Measurements from ENCODE around the gene PCSK6. TPM values are rescaled to one million over a fixed set of nuclear protein-coding genes. Genes with fewer than 3 reads are reported as not detected.

PCSK6 gene
- total and polyA plus RNA-seq, 7 donors, result 2.9 to 10.3 (median 6.4) TPM

DNA sequence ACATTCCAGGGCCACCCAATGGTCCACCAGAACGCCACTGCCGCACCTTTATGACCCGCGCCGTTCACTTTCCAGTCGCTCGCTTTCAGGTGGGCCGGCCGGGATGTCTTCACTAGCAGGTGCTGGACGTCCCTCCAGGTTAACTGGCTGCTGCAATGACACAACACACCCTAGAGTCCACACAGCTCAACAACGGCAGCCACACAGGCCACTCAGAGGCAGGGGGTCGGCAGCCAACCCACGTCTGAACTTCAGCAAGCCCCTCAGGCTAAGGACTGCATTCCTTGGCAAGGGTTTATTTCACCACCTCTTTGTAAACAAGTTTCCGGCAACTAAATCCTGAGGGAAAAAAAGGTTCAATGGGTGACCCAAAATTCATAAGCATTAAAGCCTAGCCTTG, 105.2 kb downstream of the PCSK6 start:
- Histone ChIP-seq H3K9me3 (no peaks in the 10 kb centered on the region), H3K27me3 (no peaks in the 10 kb centered on the region), H3K27ac (no peak overlapping the region), H3K36me3 (no peaks in the 10 kb centered on the region), H3K4me1 (no peaks in the 10 kb centered on the region), H3K4me3 (no peak overlapping the region)
- TF ChIP-seq POLR2AphosphoS5 (IDR thresholded peaks at IDR 0.05) (no peak), EP300 (IDR thresholded peaks at IDR 0.05) (no peak), POLR2A (IDR thresholded peaks at IDR 0.05) (no peak)
- TF ChIP-seq, protein P1, sequence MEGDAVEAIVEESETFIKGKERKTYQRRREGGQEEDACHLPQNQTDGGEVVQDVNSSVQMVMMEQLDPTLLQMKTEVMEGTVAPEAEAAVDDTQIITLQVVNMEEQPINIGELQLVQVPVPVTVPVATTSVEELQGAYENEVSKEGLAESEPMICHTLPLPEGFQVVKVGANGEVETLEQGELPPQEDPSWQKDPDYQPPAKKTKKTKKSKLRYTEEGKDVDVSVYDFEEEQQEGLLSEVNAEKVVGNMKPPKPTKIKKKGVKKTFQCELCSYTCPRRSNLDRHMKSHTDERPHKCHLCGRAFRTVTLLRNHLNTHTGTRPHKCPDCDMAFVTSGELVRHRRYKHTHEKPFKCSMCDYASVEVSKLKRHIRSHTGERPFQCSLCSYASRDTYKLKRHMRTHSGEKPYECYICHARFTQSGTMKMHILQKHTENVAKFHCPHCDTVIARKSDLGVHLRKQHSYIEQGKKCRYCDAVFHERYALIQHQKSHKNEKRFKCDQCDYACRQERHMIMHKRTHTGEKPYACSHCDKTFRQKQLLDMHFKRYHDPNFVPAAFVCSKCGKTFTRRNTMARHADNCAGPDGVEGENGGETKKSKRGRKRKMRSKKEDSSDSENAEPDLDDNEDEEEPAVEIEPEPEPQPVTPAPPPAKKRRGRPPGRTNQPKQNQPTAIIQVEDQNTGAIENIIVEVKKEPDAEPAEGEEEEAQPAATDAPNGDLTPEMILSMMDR (IDR thresholded peaks at IDR 0.05), result no peak
- intact Hi-C loops (cut with DNase I), result no loop called here
- DNase-seq, result no peak
- 90 to 93% methylated on average over 14 of the region's 14 CpGs for WGBS, 2 donors

DNA sequence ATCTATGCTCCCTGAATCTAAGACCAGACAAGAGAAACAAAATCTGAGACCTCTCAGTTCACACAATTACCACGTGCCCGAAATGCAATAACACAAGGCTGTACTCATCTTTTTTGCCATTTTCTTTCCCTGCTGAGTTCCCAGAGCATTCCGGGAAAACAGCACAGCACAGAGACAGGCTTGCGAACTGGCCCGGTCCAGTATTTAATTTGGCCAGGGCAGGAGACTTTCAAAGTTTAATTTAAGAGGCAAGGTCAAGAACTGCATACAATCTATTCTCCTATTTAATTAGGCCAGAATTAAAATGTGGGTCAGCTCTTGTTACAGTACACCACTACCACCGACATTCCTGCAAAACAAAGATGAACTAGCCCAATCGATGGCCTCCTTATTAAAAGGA, 107.0 kb downstream of the PCSK6 start:
- no peak for DNase-seq
- Histone ChIP-seq H3K27me3 (no peaks in the 10 kb centered on the region), H3K36me3 (no peaks in the 10 kb centered on the region), H3K27ac (no peak overlapping the region), H3K4me3 (no peak overlapping the region), H3K4me1 (no peaks in the 10 kb centered on the region), H3K9me3 (no peaks in the 10 kb centered on the region)
- intact Hi-C loops (cut with DNase I), result no loop called here
- WGBS, 2 donors, result 90 to 92% methylated on average over 7 of the region's 7 CpGs
- no peak for TF ChIP-seq POLR2AphosphoS5 (IDR thresholded peaks at IDR 0.05)
- no peak for TF ChIP-seq POLR2A (IDR thresholded peaks at IDR 0.05)
- TF ChIP-seq, protein P1 (IDR thresholded peaks at IDR 0.05), result no peak
- TF ChIP-seq EP300 (IDR thresholded peaks at IDR 0.05), result no peak

DNA sequence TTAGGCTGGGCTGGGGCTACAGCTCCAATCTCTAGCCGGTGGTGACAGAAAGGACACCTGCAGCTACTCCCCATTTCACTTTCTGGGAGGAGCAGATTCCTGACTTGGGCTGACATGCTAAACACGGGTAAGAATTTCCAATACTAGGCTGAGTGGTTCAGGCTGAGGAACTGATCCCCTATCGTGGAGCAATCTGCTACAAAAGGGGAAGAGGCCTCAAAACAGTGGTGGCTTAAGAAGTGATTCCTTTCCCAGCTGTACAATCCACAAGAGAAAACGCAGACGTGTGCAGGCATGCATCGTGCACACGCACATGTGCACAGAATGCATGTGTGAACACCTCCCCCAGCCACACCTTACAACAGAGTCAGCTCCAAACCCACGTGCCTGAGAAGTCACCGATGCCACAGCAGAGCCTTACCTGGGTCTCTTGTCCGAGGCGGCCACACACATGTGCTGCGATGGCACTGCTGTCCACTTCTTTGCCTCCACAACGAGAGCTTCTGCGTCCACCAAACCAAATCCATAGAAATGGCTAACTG, 107.8 kb downstream of the PCSK6 start:
- intact Hi-C loops (cut with DNase I), result no loop called here
- Histone ChIP-seq H3K9me3 (no peaks in the 10 kb centered on the region), H3K36me3 (no peaks in the 10 kb centered on the region)

DNA sequence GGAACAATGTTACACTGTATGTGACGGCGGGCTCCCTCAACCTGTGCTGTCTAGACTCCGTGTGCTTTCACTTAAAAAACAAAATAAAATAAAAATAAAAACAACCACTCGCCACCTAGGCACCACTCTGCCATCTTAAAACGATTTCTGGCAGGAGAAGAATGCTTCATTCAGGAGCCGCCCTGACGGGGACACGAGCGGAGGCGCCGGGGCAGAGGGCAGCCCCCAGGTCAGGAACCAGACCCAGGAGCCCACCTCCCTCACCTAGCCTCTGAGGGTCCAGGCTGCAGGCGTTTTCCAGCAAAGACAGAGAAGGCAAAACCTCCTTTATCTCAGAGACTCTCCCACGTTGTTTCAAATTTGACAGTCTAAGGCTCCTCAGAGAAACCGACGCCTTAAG, 109.4 kb downstream of the PCSK6 start:
- Histone ChIP-seq H3K4me1 (no peaks in the 10 kb centered on the region), H3K36me3 (no peaks in the 10 kb centered on the region), H3K27ac (no peak overlapping the region), H3K9me3 (no peaks in the 10 kb centered on the region), H3K27me3 (no peaks in the 10 kb centered on the region), H3K4me3 (no peak overlapping the region)
- intact Hi-C loops (cut with DNase I), result no loop called here
- WGBS, 2 donors, result 93 to 94% methylated on average over 15 of the region's 15 CpGs
- TF ChIP-seq POLR2AphosphoS5 (IDR thresholded peaks at IDR 0.05), result no peak
- TF ChIP-seq EP300 (IDR thresholded peaks at IDR 0.05), result no peak
- TF ChIP-seq, protein P1 (IDR thresholded peaks at IDR 0.05), result no peak
- TF ChIP-seq POLR2A (IDR thresholded peaks at IDR 0.05), result no peak
- DNase-seq, result no peak

More for the DNA sequence above, 107.8 kb downstream of the PCSK6 start:
- Histone ChIP-seq H3K27me3 (no peaks in the 10 kb centered on the region), H3K4me1 (no peaks in the 10 kb centered on the region), H3K4me3 (no peak overlapping the region), H3K27ac (no peak overlapping the region)
- TF ChIP-seq, protein P1 (IDR thresholded peaks at IDR 0.05), result no peak
- TF ChIP-seq POLR2AphosphoS5 (IDR thresholded peaks at IDR 0.05) (no peak), POLR2A (IDR thresholded peaks at IDR 0.05) (no peak)
- 80 to 84% methylated on average over 14 of the region's 14 CpGs for WGBS, 2 donors
- no peak for DNase-seq

DNA sequence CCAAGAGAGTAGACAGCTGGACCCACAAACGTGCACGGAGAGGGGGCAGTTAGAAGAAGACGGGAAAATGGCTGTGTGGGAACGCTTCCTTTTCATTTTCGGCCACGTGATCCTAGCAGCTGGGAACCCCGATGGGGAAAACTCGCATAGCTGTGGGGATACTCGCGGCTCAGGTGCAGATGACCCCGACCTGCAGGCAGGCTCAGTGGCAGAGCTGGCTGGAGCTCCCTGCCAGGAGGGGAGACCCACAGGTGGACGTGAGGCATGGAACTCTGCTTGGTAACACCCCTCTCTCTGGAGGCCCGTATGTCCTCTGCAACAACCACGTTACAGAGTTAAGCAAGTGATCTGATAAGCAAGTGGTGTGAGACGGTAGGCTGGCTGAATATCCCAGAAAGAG, 109.9 kb downstream of the PCSK6 start:
- intact Hi-C loops (cut with DNase I), result no loop called here
- H3K27ac ChIP-seq, result no peak overlapping the region
- TF ChIP-seq POLR2A (IDR thresholded peaks at IDR 0.05), result no peak
- TF ChIP-seq POLR2AphosphoS5 (IDR thresholded peaks at IDR 0.05), result no peak
- no peak for TF ChIP-seq EP300 (IDR thresholded peaks at IDR 0.05)
- TF ChIP-seq, protein P1 (IDR thresholded peaks at IDR 0.05), result no peak
- H3K27me3 ChIP-seq, result no peaks in the 10 kb centered on the region
- H3K4me3 ChIP-seq, result no peak overlapping the region
- 90 to 95% methylated on average over 15 of the region's 15 CpGs for WGBS, 2 donors
- no peaks in the 10 kb centered on the region for H3K9me3 ChIP-seq
- H3K4me1 ChIP-seq, result no peaks in the 10 kb centered on the region
- no peak for DNase-seq
- H3K36me3 ChIP-seq, result no peaks in the 10 kb centered on the region

All from sigmoid colon (tissue), 7 donors.